Measurements from ENCODE around the gene OCIAD2.
"Not testable (repeated sequence)": the region's sequence is repeated elsewhere in the genome, so short reads cannot be mapped to it uniquely, and the experiment has no call there.

The OCIAD2 gene

GRCh38 chr4:48848799-48849198 lies 57.8 kb downstream of the OCIAD2 start:
- not testable (repeated sequence) for H3K9ac ChIP-seq (ENCODE audit: low read depth, low read length); H3K9me3 ChIP-seq (ENCODE audit: control insufficient read depth, insufficient read depth, low read length); H3K4me1 ChIP-seq (ENCODE audit: control insufficient read depth, insufficient read depth, low read length); H3K27me3 ChIP-seq (ENCODE audit: control insufficient read depth, insufficient read depth, low read length); H3K36me3 ChIP-seq (ENCODE audit: control insufficient read depth, insufficient read depth, low read length); H3K4me3 ChIP-seq (ENCODE audit: low read depth, low read length)

GRCh38 chr4:48844843-48845242 lies 61.7 kb downstream of the OCIAD2 start:
- Histone ChIP-seq H3K4me1 (ENCODE audit: control insufficient read depth, insufficient read depth, low read length) (no peaks in the 10 kb centered on the region), H3K4me3 (ENCODE audit: low read depth, low read length) (no peak overlapping the region), H3K36me3 (ENCODE audit: control insufficient read depth, insufficient read depth, low read length) (peaks cover 2% of the 10 kb centered on the region), H3K9ac (ENCODE audit: low read depth, low read length) (no peak overlapping the region), H3K9me3 (ENCODE audit: control insufficient read depth, insufficient read depth, low read length) (no peaks in the 10 kb centered on the region), H3K27me3 (ENCODE audit: control insufficient read depth, insufficient read depth, low read length) (no peaks in the 10 kb centered on the region)

- Histone ChIP-seq H3K9me3 (ENCODE audit: control insufficient read depth, insufficient read depth, low read length) (no peaks in the 10 kb centered on the region), H3K36me3 (ENCODE audit: control insufficient read depth, insufficient read depth, low read length) (peaks cover 12% of the 10 kb centered on the region), H3K4me1 (ENCODE audit: control insufficient read depth, insufficient read depth, low read length) (no peaks in the 10 kb centered on the region), H3K27me3 (ENCODE audit: control insufficient read depth, insufficient read depth, low read length) (no peaks in the 10 kb centered on the region), H3K9ac (ENCODE audit: low read depth, low read length) (no peak overlapping the region), H3K4me3 (ENCODE audit: low read depth, low read length) (no peak overlapping the region)
Measured at GRCh38 chr4:48841045-48841827, 65.3 kb downstream of the OCIAD2 start.

GRCh38 chr4:48836658-48837057 lies 69.9 kb downstream of the OCIAD2 start:
- Histone ChIP-seq H3K4me1 (ENCODE audit: control insufficient read depth, insufficient read depth, low read length) (no peaks in the 10 kb centered on the region), H3K9ac (ENCODE audit: low read depth, low read length) (no peak overlapping the region), H3K27me3 (ENCODE audit: control insufficient read depth, insufficient read depth, low read length) (no peaks in the 10 kb centered on the region), H3K4me3 (ENCODE audit: low read depth, low read length) (no peak overlapping the region), H3K9me3 (ENCODE audit: control insufficient read depth, insufficient read depth, low read length) (no peaks in the 10 kb centered on the region), H3K36me3 (ENCODE audit: control insufficient read depth, insufficient read depth, low read length) (peaks cover 25% of the 10 kb centered on the region)
